Measurements from ENCODE around the gene ZMYND8. TPM values are rescaled to one million over a fixed set of nuclear protein-coding genes. Genes with fewer than 3 reads are reported as not detected.

ZMYND8 gene
- total and polyA plus RNA-seq, 2 of the 4 experiments (the other 2 are of a cell fraction): 24.0 to 28.2 TPM

DNA sequence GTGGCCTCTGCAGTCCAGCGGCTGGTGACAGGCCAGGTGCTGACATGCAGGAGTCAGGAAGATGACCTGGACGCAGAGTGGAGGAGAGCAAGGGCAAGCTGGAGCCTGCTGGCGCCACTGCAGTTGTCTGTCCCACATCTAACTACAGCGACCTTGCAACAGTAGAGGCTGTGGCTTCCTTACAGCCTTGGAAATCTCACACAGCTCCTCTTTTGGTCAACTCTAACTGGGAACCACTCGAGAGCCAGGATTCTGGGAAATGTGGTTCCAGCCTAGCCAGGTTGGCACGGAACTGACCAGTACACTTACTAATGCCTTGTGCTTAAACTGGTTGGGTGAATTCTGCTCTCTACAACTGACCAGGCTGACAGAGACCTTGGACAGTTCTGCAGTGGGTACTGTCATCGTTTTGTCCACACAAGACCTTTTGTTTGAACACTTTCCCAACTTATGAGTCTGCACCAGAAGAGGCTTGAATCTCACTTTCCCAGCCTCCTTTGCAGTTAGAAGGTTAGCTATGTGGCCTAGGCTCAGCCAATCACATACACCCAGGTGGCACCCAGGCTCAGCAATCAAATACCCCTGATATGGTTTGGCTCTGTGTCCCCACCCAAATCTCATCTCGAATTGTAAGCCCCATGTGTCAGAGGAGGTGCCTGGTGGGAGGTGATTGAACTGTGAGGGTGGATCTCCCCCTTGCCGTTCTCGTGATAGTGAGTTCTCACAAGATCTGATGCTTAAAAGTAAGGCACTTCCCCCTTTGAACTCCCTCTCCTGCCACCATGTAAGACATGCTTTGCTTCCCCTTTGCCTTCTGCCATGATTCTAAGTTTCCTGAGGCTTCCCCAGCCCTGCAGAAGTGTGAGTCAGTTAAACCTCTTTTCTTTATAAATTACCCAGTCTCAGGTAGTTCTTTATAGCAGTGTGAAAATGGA is 153.5 kb downstream of the ZMYND8 start:
- ChIA-PET POLR2A (ENCODE audit: unreplicated experiment) (no interaction called here), CTCF (interaction anchor here (0.8 to 1.5 kb wide), 2 partner anchors 181 kb away, joined by 4 to 5 read pairs; no protein-coding TSS in a partner anchor)
- Histone ChIP-seq H2BK5ac (ENCODE audit: low read depth, low read length, poor library complexity, severe bottlenecking) (no peak overlapping the region), H2BK20ac (ENCODE audit: low read depth, low read length) (no peak overlapping the region), H4K91ac (ENCODE audit: insufficient read depth, low read depth, low read length) (no peak overlapping the region), H3K18ac (ENCODE audit: low read depth, low read length) (no peak overlapping the region), H2AK9ac (replicated peaks; ENCODE audit: low read depth, low read length, poor library complexity) (no peak overlapping the region), H3K4me2 (ENCODE audit: low read depth, low read length) (no peak overlapping the region), H4K20me1 (ENCODE audit: insufficient read depth, low read length) (no peaks in the 10 kb centered on the region; the same call in 1 of the 2 replicates), H2AK5ac (ENCODE audit: low read depth, low read length) (peak overlapping the region; percentile 22; the same call in 1 of the 2 replicates), H2AFZ (replicated peaks; ENCODE audit: low read length, poor library complexity) (no peak overlapping the region), H3K9me3 (ENCODE audit: control insufficient read depth, insufficient read depth, low read length) (no peaks in the 10 kb centered on the region), H3K4me3 (ENCODE audit: insufficient read depth, low read depth, low read length) (no peak overlapping the region), H3K56ac (ENCODE audit: extremely low read depth, insufficient read depth, low read length) (no peak overlapping the region), H4K5ac (ENCODE audit: low read depth, low read length) (no peak overlapping the region), H3K23ac (ENCODE audit: low read depth, low read length) (no peak overlapping the region), H3K9ac (ENCODE audit: low read depth, low read length) (no peak overlapping the region), H4K8ac (ENCODE audit: low read depth in 2 of 2, low read length in 2 of 2) (no peak overlapping the region), H3K14ac (replicated peaks; ENCODE audit: low read depth, low read length) (no peak overlapping the region), H3K27me3 (ENCODE audit: control insufficient read depth, insufficient read depth, low read length) (no peaks in the 10 kb centered on the region), H3K27ac (ENCODE audit: insufficient read depth, low read length) (no peak overlapping the region), H3K79me1 (ENCODE audit: low read depth in 1 of 2, low read length in 2 of 2) (peaks cover 0 to 10% of the 10 kb centered on the region in 2 experiments; a peak in 1 of 4 replicates), H2BK15ac (ENCODE audit: low read depth, low read length) (no peak overlapping the region; the same call in 1 of the 3 replicates), H3K9me1 (ENCODE audit: insufficient read depth, low read length) (peaks cover 18% of the 10 kb centered on the region; the same call in 1 of the 2 replicates), H3K36me3 (ENCODE audit: control insufficient read depth, insufficient read depth, low read length) (no peaks in the 10 kb centered on the region), H2BK120ac (ENCODE audit: low read depth, low read length) (no peak overlapping the region), H3K4me1 (ENCODE audit: control insufficient read depth, insufficient read depth, low read length) (peaks cover 2% of the 10 kb centered on the region), H3K4ac (ENCODE audit: low read depth, low read length) (no peak overlapping the region)
- ATAC-seq (ENCODE audit: low read depth): no peak
- in situ Hi-C loops (cut with MboI; ENCODE audit: low sequenced_read_pairs): loop anchor here (10.0 kb wide), 1 partner anchor 448 kb away; no protein-coding TSS in a partner anchor
- intact Hi-C loops (cut with micrococcal nuclease): no loop called here
- DNase-seq: no peak
- TF ChIP-seq CHD1 (IDR thresholded peaks at IDR 0.05; ENCODE audit: low read depth, low read length): no peak
- no peak for TF ChIP-seq CEBPB (IDR thresholded peaks at IDR 0.05; ENCODE audit: low read depth, low read length)
- TF ChIP-seq MAFK (IDR thresholded peaks at IDR 0.05; ENCODE audit: low read depth, low read length): no peak
- TF ChIP-seq, protein P1, sequence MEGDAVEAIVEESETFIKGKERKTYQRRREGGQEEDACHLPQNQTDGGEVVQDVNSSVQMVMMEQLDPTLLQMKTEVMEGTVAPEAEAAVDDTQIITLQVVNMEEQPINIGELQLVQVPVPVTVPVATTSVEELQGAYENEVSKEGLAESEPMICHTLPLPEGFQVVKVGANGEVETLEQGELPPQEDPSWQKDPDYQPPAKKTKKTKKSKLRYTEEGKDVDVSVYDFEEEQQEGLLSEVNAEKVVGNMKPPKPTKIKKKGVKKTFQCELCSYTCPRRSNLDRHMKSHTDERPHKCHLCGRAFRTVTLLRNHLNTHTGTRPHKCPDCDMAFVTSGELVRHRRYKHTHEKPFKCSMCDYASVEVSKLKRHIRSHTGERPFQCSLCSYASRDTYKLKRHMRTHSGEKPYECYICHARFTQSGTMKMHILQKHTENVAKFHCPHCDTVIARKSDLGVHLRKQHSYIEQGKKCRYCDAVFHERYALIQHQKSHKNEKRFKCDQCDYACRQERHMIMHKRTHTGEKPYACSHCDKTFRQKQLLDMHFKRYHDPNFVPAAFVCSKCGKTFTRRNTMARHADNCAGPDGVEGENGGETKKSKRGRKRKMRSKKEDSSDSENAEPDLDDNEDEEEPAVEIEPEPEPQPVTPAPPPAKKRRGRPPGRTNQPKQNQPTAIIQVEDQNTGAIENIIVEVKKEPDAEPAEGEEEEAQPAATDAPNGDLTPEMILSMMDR (conservative IDR thresholded peaks at IDR 0.05; ENCODE audit: low read depth, low read length): no peak
- no peak for TF ChIP-seq FOS (IDR thresholded peaks at IDR 0.05; ENCODE audit: low read depth, low read length)
- 93% methylated on average over 3 of the region's 10 CpGs; no CpG with 5 or more reads in 1 of the 2 experiments for WGBS, 2 experiments (ENCODE audit: extremely low coverage in 2 of 2, insufficient read length in 1 of 2)
- dilution Hi-C loops (cut with HindIII; ENCODE audit: low sequenced_read_pairs, unreplicated experiment): no loop called here
- BruUV-seq (replicated peaks): no TSS peak

All from IMR-90 (cell line).